Measurements from ENCODE around the gene SRGN.
"Not testable (repeated sequence)": the region's sequence is repeated elsewhere in the genome, so short reads cannot be mapped to it uniquely, and the experiment has no call there.

SRGN gene, protein sequence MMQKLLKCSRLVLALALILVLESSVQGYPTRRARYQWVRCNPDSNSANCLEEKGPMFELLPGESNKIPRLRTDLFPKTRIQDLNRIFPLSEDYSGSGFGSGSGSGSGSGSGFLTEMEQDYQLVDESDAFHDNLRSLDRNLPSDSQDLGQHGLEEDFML

DNA sequence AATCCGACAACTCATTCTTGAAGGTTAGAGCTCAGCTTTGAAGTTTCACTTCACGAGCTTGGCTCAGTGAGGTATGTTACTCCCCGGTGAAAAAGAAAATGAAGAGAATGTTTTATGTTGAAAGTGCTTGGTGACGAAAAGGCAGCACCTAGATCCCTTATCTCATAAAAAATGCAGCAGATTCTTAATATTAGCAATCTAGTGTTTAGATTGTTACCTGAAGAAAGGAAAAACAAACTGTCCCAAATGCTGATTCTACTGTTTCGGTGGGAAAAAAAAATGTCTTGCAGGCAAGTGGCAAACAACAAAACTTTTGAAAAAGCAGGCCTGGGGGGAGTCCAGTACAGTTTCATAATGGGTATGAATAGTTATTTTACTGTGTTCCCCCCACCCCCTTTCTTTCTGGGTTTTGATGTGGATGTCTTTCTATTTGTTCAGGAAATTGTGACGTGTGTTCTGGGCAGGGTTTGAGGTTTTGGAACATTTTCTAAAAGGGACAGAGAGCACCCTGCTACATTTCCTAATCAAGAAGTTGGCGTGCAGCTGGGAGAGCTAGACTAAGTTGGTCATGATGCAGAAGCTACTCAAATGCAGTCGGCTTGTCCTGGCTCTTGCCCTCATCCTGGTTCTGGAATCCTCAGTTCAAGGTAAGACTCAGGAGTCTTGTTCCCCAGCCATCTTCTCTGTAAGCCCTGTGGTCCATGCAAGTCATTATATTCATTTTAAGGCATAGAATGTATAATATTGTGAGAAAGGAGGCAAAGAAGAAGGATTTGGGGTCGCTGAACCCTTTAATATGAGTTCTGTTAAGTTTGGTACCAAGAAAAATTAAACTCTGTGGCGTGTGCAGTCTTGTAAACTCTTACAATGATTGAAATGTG is at the start of gene SRGN:
TSS of gene SRGN (plus strand) at position 514 of the 881 bp plus-strand sequence. CDS start at position 569, 55 bp downstream.
- no peak for TF ChIP-seq CTCF (IDR thresholded peaks at IDR 0.05; ENCODE audit: control insufficient read depth, insufficient read depth, low read depth, low read length, missing control alignments)
- H3K4me3 ChIP-seq (ENCODE audit: control insufficient read depth, low read depth, low read length): peak within 1 kb of the TSS; percentile 16
- DNase-seq (ENCODE audit: low read depth): peak; percentile 59

GRCh38 chr10:69040904-69041303 is 47.0 kb upstream of the SRGN start:
- H3K4me3 ChIP-seq (ENCODE audit: control insufficient read depth, low read depth, low read length); DNase-seq (ENCODE audit: low read depth): not testable (repeated sequence)

DNA sequence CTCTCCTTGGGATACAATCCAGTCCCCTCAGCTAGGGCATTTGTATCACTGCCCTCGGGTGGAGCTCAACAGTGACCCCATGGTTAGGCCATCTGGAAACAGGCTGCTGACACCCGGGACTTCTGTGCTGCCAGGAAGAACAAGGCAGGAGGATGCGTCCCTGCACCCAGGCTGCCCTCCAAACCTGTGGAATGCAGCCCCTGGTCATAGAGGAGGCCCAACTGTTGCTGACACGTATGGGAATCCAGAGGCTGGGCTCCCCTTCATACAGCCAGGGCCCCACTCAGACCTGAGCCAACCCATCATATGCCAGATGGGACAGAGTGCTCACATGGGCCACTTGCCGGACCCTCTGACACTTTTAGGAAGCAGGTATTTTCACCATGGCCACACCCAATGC is 45.5 kb upstream of the SRGN start:
- no peak for DNase-seq (ENCODE audit: low read depth)
- H3K4me3 ChIP-seq (ENCODE audit: control insufficient read depth, low read depth, low read length): no peak overlapping the region
- no peak for TF ChIP-seq CTCF (IDR thresholded peaks at IDR 0.05; ENCODE audit: control insufficient read depth, insufficient read depth, low read depth, low read length, missing control alignments)

GRCh38 chr10:69042838-69043237 is 45.1 kb upstream of the SRGN start:
- no peak for TF ChIP-seq CTCF (IDR thresholded peaks at IDR 0.05; ENCODE audit: control insufficient read depth, insufficient read depth, low read depth, low read length, missing control alignments)
- DNase-seq (ENCODE audit: low read depth): no peak
- H3K4me3 ChIP-seq (ENCODE audit: control insufficient read depth, low read depth, low read length): no peak overlapping the region

- no peak overlapping the region for H3K4me3 ChIP-seq (ENCODE audit: control insufficient read depth, low read depth, low read length)
These were observed 43.9 kb upstream of the SRGN start for GRCh38 chr10:69043931-69044531.

GRCh38 chr10:69044546-69044945 is 43.4 kb upstream of the SRGN start:
- H3K4me3 ChIP-seq (ENCODE audit: control insufficient read depth, low read depth, low read length): no peak overlapping the region
- TF ChIP-seq CTCF (IDR thresholded peaks at IDR 0.05; ENCODE audit: control insufficient read depth, insufficient read depth, low read depth, low read length, missing control alignments): no peak
- DNase-seq (ENCODE audit: low read depth): no peak

More at GRCh38 chr10:69043931-69044531, 43.9 kb upstream of the SRGN start:
- no peak for DNase-seq (ENCODE audit: low read depth)
- TF ChIP-seq CTCF (IDR thresholded peaks at IDR 0.05; ENCODE audit: control insufficient read depth, insufficient read depth, low read depth, low read length, missing control alignments): no peak

Measured in AG09309 (cell line).